IMR-90 (cell line): ENCODE measurements around the gene IL34. TPM values are rescaled to one million over a fixed set of nuclear protein-coding genes. Genes with fewer than 3 reads are reported as not detected.

ENCODE experiments used
- ATAC-seq: fragments of 200-7000 bp; cut with Tn5 transposase; 2 replicates; pipeline ENCODE4 v1.9.1; 2020; ENCODE audit warnings: low read depth, mild to moderate bottlenecking, moderate library complexity
- BruUV-seq: library from RNA; stranded (reverse); fragments of 400-500 nt; replicated peaks from 2 replicates; lab custom pipeline; 2021; lab: Mats Ljungman, UMichigan
- CTCF ChIA-PET: fragments of 300-600 bp; formaldehyde crosslinking; extraction: SDS; loops from one replicate; lab custom pipeline; 2021; ENCODE audit warnings: antibody characterized with exemption; lab: Yijun Ruan, JAX
- POLR2A ChIA-PET: fragments of 300-600 bp; sonication (Branson Sonifier 250); formaldehyde crosslinking; loops from one replicate; lab custom pipeline; 2022; ENCODE audit warnings: antibody characterized with exemption; ENCODE audit not compliant: unreplicated experiment; lab: Charles Lee
- DNase-seq: peaks from one replicate; pipeline ENCODE4 v3.0.0; 2013
- H2AFZ ChIP-seq: replicated peaks from 2 replicates; pipeline ENCODE3; 2013; ENCODE audit warnings: low read length, mild to moderate bottlenecking; ENCODE audit not compliant: poor library complexity
- H2AK5ac ChIP-seq: 2 replicates; pipeline ENCODE4 v1.6.1; 2013; ENCODE audit warnings: low read depth, low read length, inconsistent platforms
- H2AK9ac ChIP-seq: replicated peaks from 2 replicates; pipeline ENCODE3; 2013; ENCODE audit warnings: mild to moderate bottlenecking, low read depth, low read length, moderate library complexity; ENCODE audit not compliant: poor library complexity
- H2BK120ac ChIP-seq: 2 replicates; pipeline ENCODE4 v1.6.1; 2013; ENCODE audit warnings: low read depth, low read length, inconsistent platforms
- H2BK15ac ChIP-seq: 3 replicates; pipeline ENCODE4 v1.6.1; 2013; ENCODE audit warnings: low read depth, low read length, inconsistent platforms
- H2BK20ac ChIP-seq: 2 replicates; pipeline ENCODE4 v1.6.1; 2013; ENCODE audit warnings: low read depth, mild to moderate bottlenecking, inconsistent platforms, low read length, moderate library complexity
- H2BK5ac ChIP-seq: 2 replicates; pipeline ENCODE4 v1.6.1; 2013; ENCODE audit warnings: mild to moderate bottlenecking, low read depth, low read length, inconsistent platforms; ENCODE audit not compliant: poor library complexity, severe bottlenecking
- H3K14ac ChIP-seq: replicated peaks from 2 replicates; pipeline ENCODE4 v1.6.1; 2013; ENCODE audit warnings: low read depth, low read length, inconsistent platforms
- H3K18ac ChIP-seq: 2 replicates; pipeline ENCODE4 v1.6.1; 2013; ENCODE audit warnings: low read depth, low read length, control low read depth
- H3K23ac ChIP-seq: 2 replicates; pipeline ENCODE4 v1.6.1; 2013; ENCODE audit warnings: low read depth, low read length, inconsistent platforms
- H3K27ac ChIP-seq: 2 replicates; pipeline ENCODE4 v1.5.1; 2013; ENCODE audit warnings: mild to moderate bottlenecking, control low read depth, low read length; ENCODE audit not compliant: insufficient read depth
- H3K27me3 ChIP-seq: 2 replicates; pipeline ENCODE4 v1.6.1; 2013; ENCODE audit warnings: low read length; ENCODE audit not compliant: control insufficient read depth, insufficient read depth
- H3K36me3 ChIP-seq: 2 replicates; pipeline ENCODE4 v1.6.1; 2013; ENCODE audit warnings: low read length, mixed read lengths; ENCODE audit not compliant: control insufficient read depth, insufficient read depth
- H3K4ac ChIP-seq: 2 replicates; pipeline ENCODE4 v1.6.1; 2013; ENCODE audit warnings: low read depth, low read length, inconsistent platforms
- H3K4me1 ChIP-seq: 2 replicates; pipeline ENCODE4 v1.6.1; 2013; ENCODE audit warnings: low read length, mixed read lengths; ENCODE audit not compliant: control insufficient read depth, insufficient read depth
- H3K4me2 ChIP-seq: 2 replicates; pipeline ENCODE4 v1.6.1; 2013; ENCODE audit warnings: low read depth, mild to moderate bottlenecking, control low read depth, low read length, moderate library complexity
- H3K4me3 ChIP-seq: 2 replicates; pipeline ENCODE4 v1.5.1; 2013; ENCODE audit warnings: low read depth, mild to moderate bottlenecking, control low read depth, low read length, moderate library complexity; ENCODE audit not compliant: insufficient read depth
- H3K56ac ChIP-seq: 2 replicates; pipeline ENCODE4 v1.6.1; 2013; ENCODE audit warnings: low read length, inconsistent platforms; ENCODE audit not compliant: insufficient read depth; ENCODE audit errors: extremely low read depth
- H3K79me1 ChIP-seq, 2 experiments: 2 replicates each; pipeline ENCODE4 v1.6.1; 2013; ENCODE audit warnings: low read length in 2 of 2, inconsistent platforms in 1 of 2, low read depth in 1 of 2
- H3K9ac ChIP-seq: 2 replicates; pipeline ENCODE4 v1.6.1; 2013; ENCODE audit warnings: low read depth, low read length, control low read depth
- H3K9me1 ChIP-seq: 2 replicates; pipeline ENCODE4 v1.6.1; 2013; ENCODE audit warnings: low read length, inconsistent platforms; ENCODE audit not compliant: insufficient read depth
- H3K9me3 ChIP-seq: 2 replicates; pipeline ENCODE4 v1.6.1; 2013; ENCODE audit warnings: low read length; ENCODE audit not compliant: control insufficient read depth, insufficient read depth
- H4K20me1 ChIP-seq: 2 replicates; pipeline ENCODE4 v1.6.1; 2013; ENCODE audit warnings: low read length, inconsistent platforms; ENCODE audit not compliant: insufficient read depth
- H4K5ac ChIP-seq: 2 replicates; pipeline ENCODE4 v1.6.1; 2013; ENCODE audit warnings: mild to moderate bottlenecking, low read depth, low read length, control low read depth
- H4K8ac ChIP-seq, 2 experiments: 2 replicates each; pipeline ENCODE4 v1.6.1; 2013; ENCODE audit warnings: low read depth in 2 of 2, low read length in 2 of 2, control low read depth in 1 of 2, inconsistent platforms in 1 of 2
- H4K91ac ChIP-seq: 2 replicates; pipeline ENCODE4 v1.6.1; 2013; ENCODE audit warnings: low read depth, low read length, inconsistent platforms; ENCODE audit not compliant: insufficient read depth
- BHLHE40 ChIP-seq: fragments of 150-350 bp; IDR thresholded peaks from 2 replicates; pipeline ENCODE4 v1.6.1; 2016; ENCODE audit warnings: mild to moderate bottlenecking, low read depth, low read length
- CHD1 ChIP-seq: IDR thresholded peaks from 2 replicates; pipeline ENCODE4 v1.6.1; 2012; ENCODE audit warnings: low read depth, low read length, improper control_type of control experiment
- MAZ ChIP-seq: IDR thresholded peaks from 2 replicates; pipeline ENCODE4 v1.6.1; 2012; ENCODE audit warnings: low read depth, mild to moderate bottlenecking, low read length, improper control_type of control experiment, moderate library complexity, borderline replicate concordance
- MXI1 ChIP-seq: IDR thresholded peaks from 2 replicates; pipeline ENCODE4 v1.6.1; 2012; ENCODE audit warnings: low read depth, mild to moderate bottlenecking, low read length, moderate library complexity, borderline replicate concordance
- POLR2A ChIP-seq: IDR thresholded peaks from 2 replicates; pipeline ENCODE4 v1.6.1; 2012; ENCODE audit warnings: mild to moderate bottlenecking, low read depth, low read length
- RCOR1 ChIP-seq: IDR thresholded peaks from 2 replicates; pipeline ENCODE4 v1.6.1; 2012; ENCODE audit warnings: mild to moderate bottlenecking, low read length, improper control_type of control experiment; ENCODE audit not compliant: insufficient replicate concordance
- RFX5 ChIP-seq: IDR thresholded peaks from 2 replicates; pipeline ENCODE4 v1.8.0; 2012; ENCODE audit warnings: low read depth, mild to moderate bottlenecking, low read length, moderate library complexity
- WGBS, 2 experiments: methylation state at CpG; one replicate each; pipeline versions ENCODE4 v1.1.5 to v1.1.7; 2013; ENCODE audit warnings: missing lambda C conversion rate in 2 of 2; ENCODE audit not compliant: insufficient read length in 1 of 2; ENCODE audit errors: extremely low coverage in 2 of 2; 5-methylcytosine and 5-hydroxymethylcytosine counted together
- dilution Hi-C: fragments of 300-500 bp; cut with HindIII; formaldehyde crosslinking; loops from one replicate; pipeline ENCODE4 v1.14.3; 2018; ENCODE audit warnings: low sequenced_read_pairs; ENCODE audit not compliant: unreplicated experiment
- in situ Hi-C: fragments of 300-500 bp; cut with MboI; formaldehyde crosslinking; loops from 3 replicates; pipeline ENCODE4 v1.14.3; 2019; ENCODE audit warnings: low sequenced_read_pairs, inconsistent platforms, mixed read lengths
- intact Hi-C: fragments of 100-400 bp; cut with micrococcal nuclease; formaldehyde crosslinking; loops from 2 replicates; pipeline ENCODE4 v1.10.0; 2022
- polyA plus RNA-seq, 3 experiments: library from polyadenylated mRNA; depleted of rRNA; stranded (reverse); fragments of >200 nt; gene quantifications; 2 replicates each; pipeline ENCODE4 v1.2.3, GENCODE V29; 2012; ENCODE audit warnings: low replicate concordance in 1 of 3
- total RNA-seq: library from RNA; depleted of rRNA; stranded (reverse); fragments of >200 nt; gene quantifications from 2 replicates; pipeline ENCODE4 v1.2.3, GENCODE V29; 2012
- TF ChIP-seq, protein P1 (sequence below): fragments of 150-350 bp; IDR thresholded peaks from 2 replicates; pipeline ENCODE4 v1.6.1; 2016; ENCODE audit warnings: low read depth, mild to moderate bottlenecking, low read length, moderate library complexity, borderline replicate concordance
- TF ChIP-seq, protein P2 (sequence below): fragments of 150-350 bp; IDR thresholded peaks from 2 replicates; pipeline ENCODE4 v1.6.1; 2017; ENCODE audit warnings: mild to moderate bottlenecking, antibody characterized with exemption, low read length, low read depth
- TF ChIP-seq, protein P3 (sequence below): conservative IDR thresholded peaks from 2 replicates; pipeline ENCODE4 v1.5.1; 2012; ENCODE audit warnings: mild to moderate bottlenecking, low read depth, low read length, improper control_type of control experiment

Gene IL34
- total and polyA plus RNA-seq, 2 of the 4 experiments (the other 2 are of a cell fraction), result 1.3 to 2.5 TPM

DNA sequence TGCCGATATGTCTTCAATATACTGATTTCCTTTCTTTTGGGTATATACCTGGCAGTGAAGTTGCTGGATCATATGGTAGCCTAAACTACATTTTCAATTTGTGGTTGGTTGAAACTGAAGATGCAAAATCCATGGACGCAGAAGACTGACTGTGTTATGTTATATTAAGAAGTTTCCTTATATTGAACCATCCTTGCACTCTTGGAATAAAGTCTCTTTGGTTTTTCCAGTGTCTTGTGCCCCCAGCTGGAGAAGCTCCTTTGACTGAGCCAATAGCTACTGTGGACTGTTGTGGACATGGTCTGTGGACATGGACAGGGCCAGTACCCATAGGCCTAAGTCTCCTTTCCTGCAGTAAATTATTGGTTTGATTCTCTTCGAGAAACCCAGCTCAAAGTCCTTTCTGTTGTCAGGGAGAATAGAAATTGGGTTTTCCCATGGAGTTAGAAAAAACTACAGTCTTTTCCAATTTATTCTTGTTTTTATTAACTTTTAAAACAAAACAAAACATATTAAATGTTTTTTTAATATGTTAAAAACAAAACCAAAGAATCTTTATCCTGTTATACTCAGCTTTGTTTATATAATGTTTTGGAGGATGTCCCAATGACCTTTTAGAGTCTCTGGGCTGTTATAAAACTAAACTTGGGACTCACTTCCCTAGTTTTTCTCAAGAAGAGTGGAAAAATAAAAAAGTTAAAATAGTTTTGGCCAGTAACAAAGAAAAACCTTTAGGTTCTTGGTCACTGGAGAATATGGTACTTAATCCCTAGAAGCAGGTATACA, 15.2 kb upstream of the IL34 start (continued):
- TF ChIP-seq, protein P1, sequence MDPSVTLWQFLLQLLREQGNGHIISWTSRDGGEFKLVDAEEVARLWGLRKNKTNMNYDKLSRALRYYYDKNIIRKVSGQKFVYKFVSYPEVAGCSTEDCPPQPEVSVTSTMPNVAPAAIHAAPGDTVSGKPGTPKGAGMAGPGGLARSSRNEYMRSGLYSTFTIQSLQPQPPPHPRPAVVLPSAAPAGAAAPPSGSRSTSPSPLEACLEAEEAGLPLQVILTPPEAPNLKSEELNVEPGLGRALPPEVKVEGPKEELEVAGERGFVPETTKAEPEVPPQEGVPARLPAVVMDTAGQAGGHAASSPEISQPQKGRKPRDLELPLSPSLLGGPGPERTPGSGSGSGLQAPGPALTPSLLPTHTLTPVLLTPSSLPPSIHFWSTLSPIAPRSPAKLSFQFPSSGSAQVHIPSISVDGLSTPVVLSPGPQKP, result no peak

DNA sequence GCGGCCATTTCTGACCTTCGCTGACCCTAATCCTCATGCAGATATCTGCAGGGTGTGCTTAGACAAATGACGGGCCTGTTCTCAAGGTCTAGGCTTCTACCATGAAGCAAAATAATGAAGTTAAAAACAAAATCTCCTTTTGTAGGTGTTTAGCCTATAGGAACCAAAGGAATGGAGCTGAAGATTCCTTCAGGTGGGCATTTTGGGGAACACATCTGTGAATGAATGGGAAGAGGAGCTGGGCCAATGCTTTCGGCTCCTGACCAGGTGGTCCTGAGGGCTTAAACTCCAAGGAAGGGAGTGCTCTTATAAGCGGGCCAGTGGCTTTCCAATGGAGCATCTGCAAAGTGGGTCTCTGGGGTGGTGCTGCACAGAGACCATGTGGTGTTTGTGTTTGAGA, 14.1 kb upstream of the IL34 start:
- POLR2A ChIA-PET, result no interaction called here
- Histone ChIP-seq H4K5ac (no peak overlapping the region), H3K18ac (no peak overlapping the region), H4K20me1 (peaks cover 5% of the 10 kb centered on the region; the same call in 1 of the 2 replicates), H3K27me3 (no peaks in the 10 kb centered on the region), H3K27ac (no peak overlapping the region), H3K79me1 (no peaks in the 10 kb centered on the region), H3K4ac (no peak overlapping the region), H4K8ac (no peak overlapping the region), H2AK9ac (no peak overlapping the region), H4K91ac (no peak overlapping the region), H3K4me2 (no peak overlapping the region), H2BK20ac (no peak overlapping the region), H3K9me3 (peaks cover 5% of the 10 kb centered on the region), H3K23ac (no peak overlapping the region), H2BK120ac (no peak overlapping the region), H3K4me1 (peaks cover 5% of the 10 kb centered on the region), H3K14ac (no peak overlapping the region), H2AFZ (peak overlapping the region; percentile 38), H2BK15ac (no peak overlapping the region), H3K4me3 (no peak overlapping the region), H2BK5ac (no peak overlapping the region), H3K56ac (no peak overlapping the region), H2AK5ac (peak overlapping the region; percentile 45; the same call in 1 of the 2 replicates), H3K36me3 (no peaks in the 10 kb centered on the region), H3K9me1 (peaks cover 5% of the 10 kb centered on the region; the same call in 1 of the 2 replicates), H3K9ac (no peak overlapping the region)
- CTCF ChIA-PET, result no interaction called here
- no peak for DNase-seq
- no peak for ATAC-seq
- intact Hi-C loops, result no loop called here
- TF ChIP-seq POLR2A, result no peak
- no peak for TF ChIP-seq MAZ
- no peak for TF ChIP-seq CHD1
- no peak for TF ChIP-seq BHLHE40
- TF ChIP-seq MXI1, result no peak
- TF ChIP-seq, protein P1, result no peak
- TF ChIP-seq, protein P2, sequence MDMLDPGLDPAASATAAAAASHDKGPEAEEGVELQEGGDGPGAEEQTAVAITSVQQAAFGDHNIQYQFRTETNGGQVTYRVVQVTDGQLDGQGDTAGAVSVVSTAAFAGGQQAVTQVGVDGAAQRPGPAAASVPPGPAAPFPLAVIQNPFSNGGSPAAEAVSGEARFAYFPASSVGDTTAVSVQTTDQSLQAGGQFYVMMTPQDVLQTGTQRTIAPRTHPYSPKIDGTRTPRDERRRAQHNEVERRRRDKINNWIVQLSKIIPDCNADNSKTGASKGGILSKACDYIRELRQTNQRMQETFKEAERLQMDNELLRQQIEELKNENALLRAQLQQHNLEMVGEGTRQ, result no peak
- TF ChIP-seq, protein P3, sequence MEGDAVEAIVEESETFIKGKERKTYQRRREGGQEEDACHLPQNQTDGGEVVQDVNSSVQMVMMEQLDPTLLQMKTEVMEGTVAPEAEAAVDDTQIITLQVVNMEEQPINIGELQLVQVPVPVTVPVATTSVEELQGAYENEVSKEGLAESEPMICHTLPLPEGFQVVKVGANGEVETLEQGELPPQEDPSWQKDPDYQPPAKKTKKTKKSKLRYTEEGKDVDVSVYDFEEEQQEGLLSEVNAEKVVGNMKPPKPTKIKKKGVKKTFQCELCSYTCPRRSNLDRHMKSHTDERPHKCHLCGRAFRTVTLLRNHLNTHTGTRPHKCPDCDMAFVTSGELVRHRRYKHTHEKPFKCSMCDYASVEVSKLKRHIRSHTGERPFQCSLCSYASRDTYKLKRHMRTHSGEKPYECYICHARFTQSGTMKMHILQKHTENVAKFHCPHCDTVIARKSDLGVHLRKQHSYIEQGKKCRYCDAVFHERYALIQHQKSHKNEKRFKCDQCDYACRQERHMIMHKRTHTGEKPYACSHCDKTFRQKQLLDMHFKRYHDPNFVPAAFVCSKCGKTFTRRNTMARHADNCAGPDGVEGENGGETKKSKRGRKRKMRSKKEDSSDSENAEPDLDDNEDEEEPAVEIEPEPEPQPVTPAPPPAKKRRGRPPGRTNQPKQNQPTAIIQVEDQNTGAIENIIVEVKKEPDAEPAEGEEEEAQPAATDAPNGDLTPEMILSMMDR, result no peak
- no peak for TF ChIP-seq RCOR1
- TF ChIP-seq RFX5, result no peak
- in situ Hi-C loops, result loop anchor here (5.0 kb wide), 1 partner anchor 40 kb away; no protein-coding TSS in a partner anchor
- BruUV-seq, result no TSS peak
- dilution Hi-C loops, result no loop called here
- 88% methylated on average over 1 of the region's 5 CpGs; no CpG with 5 or more reads in 1 of the 2 experiments for WGBS, 2 experiments
